GM19468 (cell line): ENCODE measurements around the gene ARHGAP9.
"Not testable (repeated sequence)": the region's sequence is repeated elsewhere in the genome, so short reads cannot be mapped to it uniquely, and the experiment has no call there.

Experiments used
- ATAC-seq: cut with Tn5 transposase; IDR thresholded peaks from one replicate; pipeline ENCODE4 v1.9.1; 2021; ENCODE audit warnings: mild to moderate bottlenecking, moderate library complexity, moderate number of reproducible peaks; ENCODE audit not compliant: unreplicated experiment; ENCODE audit errors: extremely low read depth

Gene ARHGAP9

DNA sequence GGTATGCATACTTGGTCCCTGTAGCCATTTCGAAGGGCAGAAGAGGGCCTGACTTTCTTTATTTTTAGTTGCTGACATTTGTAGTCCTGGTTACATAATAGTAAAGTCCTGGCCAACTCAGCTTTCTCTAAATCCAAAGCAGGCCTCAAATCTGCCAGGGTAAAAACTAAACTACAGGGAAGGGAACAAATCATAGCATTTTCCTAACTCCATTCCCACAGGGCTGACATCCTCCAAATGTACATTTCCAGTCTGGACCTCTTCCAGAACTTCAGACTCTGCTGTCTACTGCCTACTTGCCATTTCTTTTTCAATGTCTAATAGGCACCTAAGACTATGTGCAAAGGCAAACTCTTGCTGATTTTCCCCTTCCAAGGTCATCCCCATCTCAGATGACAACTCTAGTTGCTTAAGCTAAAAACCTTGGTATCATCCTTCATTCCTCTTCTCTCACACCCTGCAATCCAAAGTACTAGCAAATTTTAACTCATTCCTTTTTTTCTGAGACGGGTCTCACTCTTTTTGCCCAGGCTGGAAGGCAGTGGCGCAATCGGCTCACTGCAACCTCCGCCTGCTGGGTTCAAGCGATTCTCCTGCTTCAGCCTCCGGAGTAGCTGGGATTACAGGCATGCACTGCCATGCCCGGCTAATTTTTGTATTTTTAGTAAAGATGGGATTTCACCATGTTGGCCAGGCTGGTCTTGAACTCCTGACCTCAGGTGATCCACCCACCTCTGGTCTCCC is 38.7 kb upstream of the ARHGAP9 start:
- ATAC-seq = no peak

DNA sequence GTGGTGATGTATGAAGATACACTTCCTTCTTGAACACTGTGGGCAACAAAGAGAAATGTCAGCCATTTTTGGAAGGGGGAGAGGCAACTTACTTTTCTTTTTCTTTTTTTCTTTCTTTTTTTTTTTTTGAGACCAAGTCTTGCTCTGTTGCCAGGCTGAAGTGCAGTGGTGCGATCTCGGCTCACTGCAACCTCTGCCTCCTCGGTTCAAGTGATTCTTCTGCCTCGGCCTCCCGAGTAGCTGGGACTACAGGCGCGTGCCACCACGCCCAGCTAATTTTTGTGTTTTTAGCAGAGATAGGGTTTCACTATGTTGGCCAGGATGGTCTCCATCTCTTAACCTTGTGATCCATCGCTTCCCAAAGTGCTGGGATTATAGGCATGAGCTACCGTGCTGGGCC is 38.1 kb upstream of the ARHGAP9 start:
- not testable (repeated sequence) for ATAC-seq

DNA sequence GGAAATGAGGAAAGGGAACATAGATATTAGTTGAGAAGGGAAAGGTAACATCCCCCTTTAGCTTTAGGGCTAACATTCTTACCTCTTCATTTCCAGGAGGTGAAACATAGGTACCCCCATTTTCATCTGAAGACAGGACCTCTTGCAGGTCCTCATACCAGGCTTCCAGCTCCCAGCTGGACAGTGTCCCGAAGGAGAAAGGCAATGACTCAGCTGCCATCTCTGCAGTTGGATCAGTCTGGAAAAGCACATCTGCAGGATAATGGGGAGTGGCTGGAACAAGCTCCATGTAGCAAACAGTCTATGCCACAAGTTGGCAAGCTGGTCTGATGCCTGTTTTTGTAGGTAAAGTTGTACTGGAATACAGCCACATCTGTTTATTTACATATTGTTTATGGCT is 37.5 kb upstream of the ARHGAP9 start:
- ATAC-seq = no peak

DNA sequence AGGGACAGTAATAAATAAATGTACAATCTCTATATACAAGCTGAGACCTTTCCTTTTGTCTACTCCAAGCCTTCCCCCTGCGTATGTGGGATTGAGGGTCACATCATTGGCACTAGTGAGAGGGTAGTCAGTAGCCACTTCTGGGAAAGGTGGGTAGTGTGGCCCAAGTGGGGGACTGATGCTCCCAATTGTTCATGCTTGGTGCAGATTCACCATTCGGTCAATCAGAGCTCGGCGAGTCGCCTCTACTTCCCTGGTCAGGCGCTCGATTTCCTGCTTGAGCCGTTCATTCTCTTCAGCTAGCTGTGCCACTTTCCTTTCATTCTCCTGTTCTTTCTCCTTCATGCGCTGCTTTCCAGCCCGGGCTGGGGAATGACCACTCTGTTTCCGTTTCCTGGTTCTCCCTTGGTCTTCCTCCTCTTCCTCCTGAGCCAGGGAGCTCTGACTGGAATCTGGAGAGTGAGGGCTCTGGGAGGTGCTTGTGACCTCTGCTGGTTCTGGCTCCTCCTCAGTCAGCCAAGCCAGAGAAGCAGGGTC is 37.0 kb upstream of the ARHGAP9 start:
- ATAC-seq = no peak

DNA sequence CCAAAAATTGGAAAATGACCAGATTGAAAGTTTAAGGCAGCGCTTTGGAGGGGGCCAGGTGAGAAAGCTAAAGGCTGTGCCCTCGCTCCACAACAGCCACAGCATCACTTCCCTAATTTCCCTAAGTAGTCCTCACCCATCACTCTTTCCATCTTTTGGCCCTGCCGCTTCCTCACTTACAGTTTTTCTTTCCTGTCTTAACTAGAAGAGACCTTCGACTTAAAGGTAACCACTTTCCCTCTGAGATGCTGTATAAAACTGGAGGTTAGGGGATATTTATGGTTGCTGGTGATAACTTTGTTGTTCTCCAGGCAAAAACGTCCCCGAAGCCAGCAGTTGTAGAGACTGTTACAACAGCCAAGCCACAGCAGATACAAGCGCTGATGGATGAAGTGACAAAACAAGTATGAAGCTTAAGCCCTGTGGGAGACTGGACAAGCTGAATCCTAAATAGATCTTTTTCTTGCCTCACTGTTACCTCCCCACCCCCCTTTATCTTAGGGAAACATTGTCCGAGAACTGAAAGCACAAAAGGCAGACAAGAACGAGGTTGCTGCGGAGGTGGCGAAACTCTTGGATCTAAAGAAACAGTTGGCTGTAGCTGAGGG is 36.4 kb upstream of the ARHGAP9 start:
- ATAC-seq = no peak

DNA sequence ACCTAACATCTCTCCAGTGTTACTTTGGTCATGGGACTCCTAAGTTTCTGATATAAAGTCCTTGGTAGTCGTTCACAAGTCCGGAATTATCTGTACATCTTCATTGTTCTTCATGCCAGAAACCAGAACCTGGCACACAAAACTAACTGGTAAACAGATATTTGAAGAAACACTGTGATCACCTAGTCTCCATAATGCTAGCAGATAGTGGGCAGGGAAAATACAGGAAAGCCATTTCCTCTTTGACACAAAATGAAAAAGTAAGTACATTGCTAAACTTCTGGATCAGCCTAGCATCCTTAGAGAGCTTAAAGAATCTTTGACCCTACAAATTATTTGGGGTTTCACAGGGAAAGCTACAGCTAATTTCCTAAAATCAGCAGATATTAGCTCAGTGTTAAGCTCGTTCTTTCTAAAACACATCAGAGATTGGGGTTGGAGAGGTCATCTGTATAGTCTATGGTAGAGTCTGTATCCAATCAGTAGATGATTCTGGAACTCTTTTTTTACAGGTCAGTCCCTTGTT is 35.8 kb upstream of the ARHGAP9 start:
- no peak for ATAC-seq

DNA sequence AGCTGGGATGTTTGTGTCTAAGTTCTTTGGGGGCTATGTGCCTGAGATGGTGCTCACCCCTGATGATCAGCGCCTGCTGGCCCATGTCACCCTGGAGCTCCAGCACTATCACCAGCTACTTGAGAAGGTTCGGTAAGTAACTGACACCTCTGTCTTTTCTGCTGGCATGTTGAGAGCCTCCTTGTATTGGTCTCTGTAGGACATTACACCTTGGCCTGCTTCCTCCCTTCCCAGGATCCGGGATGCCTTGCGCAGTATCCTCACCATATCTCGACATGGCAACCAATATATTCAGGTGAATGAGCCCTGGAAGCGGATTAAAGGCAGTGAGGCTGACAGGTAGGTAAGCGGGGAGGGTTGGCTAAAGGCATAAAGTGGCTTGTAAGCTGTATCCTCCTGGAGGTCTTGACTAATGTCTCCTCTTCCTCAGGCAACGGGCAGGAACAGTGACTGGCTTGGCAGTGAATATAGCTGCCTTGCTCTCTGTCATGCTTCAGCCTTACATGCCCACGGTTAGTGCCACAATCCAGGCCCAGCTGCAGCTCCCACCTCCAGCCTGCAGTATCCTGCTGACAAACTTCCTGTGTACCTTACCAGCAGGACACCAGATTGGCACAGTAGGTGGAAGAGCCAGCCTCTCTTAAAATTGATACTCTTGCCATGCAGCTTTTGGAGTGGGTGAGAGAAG is 35.2 kb upstream of the ARHGAP9 start:
- ATAC-seq = no peak

DNA sequence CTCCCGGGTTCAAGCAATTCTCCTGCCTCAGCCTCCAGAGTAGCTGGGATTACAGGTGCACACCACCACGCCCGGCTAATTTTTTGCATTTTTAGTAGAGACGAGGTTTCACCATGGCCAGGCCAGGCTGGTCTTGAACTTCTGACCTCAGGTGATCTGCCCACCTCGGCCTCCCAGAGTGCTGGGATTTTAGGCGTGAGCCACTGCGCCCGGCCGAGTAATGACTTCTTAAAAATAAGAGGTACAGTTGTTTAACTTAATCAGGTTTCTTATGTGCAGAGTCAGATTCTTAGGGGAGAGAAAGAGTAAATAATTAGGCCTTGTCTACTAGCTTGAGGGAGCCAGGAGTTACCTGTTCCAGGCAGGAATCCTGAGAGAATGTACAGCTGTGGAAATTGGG is 34.6 kb upstream of the ARHGAP9 start:
- not testable (repeated sequence) for ATAC-seq

DNA sequence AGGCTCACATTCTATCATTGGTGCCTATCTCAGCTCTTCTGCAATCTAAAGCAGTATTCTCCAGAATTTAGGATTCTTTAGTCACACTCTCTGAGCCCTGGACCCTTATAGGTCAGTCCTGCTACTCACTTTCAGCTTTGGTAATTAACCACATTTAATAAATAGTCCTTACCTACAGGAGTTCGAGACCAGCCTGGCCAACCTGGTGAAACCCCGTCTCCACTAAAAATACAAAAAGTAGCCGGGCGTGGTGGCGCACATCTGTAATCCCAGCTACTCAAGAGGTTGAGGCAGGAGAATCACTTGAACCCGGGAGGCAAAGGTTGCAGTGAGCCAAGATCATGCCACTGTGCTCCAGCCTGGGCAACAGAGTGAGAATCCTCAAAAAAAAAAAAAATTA is 34.0 kb upstream of the ARHGAP9 start:
- not testable (repeated sequence) for ATAC-seq

DNA sequence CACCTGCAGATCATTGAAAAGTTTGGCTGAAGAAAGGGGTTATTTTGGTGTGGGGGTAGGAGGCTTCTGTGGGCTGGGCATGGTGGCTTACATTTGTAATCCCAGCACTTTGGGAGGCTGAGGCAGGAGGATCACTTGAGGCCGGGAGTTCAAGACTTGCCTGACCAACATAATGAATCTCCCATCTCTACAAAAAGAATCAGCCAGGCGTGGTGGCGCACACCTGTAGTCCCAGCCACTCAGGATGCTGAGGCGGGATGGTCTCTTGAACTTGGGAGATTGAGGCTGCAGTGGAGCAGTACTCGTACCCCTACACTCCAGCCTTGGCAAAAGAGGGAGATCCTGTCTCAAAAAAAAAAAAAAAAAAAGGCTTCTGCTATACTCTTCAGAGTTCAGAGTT is 33.6 kb upstream of the ARHGAP9 start:
- ATAC-seq = no peak

DNA sequence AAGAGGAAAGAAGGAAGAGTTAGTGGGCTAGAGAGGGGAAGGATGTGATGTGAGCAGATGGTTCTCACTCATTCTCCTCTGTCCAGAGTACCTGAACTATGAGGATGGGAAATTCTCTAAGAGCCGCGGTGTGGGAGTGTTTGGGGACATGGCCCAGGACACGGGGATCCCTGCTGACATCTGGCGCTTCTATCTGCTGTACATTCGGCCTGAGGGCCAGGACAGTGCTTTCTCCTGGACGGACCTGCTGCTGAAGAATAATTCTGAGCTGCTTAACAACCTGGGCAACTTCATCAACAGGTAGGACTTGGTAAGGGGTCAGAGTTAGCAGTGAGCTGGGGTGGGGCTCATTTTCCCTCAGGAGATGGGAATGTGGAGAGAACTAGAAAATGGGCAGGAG is 33.0 kb upstream of the ARHGAP9 start:
- ATAC-seq = no peak

DNA sequence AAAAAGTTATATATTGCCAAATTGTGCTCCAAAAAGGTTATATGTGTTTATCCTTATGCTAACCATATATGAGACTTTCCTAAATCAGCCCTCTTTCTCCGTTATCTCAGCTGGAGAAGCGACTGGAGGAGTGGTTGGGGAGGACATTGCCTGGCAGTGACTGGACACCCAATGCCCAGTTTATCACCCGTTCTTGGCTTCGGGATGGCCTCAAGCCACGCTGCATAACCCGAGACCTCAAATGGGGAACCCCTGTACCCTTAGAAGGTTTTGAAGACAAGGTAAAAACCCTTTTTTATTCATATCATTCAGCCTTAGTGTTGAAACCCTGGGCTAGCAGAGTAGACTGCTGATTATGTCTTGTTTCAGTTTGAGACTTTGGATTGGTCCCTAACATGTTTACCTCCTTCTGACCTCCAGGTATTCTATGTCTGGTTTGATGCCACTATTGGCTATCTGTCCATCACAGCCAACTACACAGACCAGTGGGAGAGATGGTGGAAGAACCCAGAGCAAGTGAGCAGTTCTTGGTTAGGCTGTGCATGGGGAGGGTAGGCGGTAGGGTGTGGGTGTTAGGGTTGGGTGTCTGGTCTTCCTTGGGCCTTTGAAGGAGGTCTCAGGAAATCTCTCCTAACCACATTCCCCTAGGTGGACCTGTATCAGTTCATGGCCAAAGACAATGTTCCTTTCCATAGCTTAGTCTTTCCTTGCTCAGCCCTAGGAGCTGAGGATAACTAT is 32.1 kb upstream of the ARHGAP9 start:
- ATAC-seq = no peak

DNA sequence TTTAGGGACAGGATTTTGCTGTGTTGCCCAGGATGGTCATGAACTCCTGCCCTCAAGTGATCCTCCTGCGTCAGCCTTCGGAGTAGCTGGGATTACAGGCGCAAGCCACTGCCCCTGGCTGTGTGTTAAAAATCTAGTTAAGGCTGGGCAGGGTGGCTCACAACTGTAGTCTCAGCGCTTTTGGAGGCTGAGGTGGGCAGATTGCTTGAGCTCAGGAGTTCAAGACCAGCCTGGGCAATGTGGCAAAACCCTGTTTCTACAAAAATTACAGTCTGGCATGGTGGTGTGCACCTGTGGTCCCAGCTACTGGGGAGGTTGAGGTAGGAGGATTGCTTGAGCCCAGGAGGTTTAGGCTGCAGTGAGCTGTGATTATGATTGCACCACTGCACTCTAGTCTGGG is 31.5 kb upstream of the ARHGAP9 start:
- ATAC-seq = no peak

DNA sequence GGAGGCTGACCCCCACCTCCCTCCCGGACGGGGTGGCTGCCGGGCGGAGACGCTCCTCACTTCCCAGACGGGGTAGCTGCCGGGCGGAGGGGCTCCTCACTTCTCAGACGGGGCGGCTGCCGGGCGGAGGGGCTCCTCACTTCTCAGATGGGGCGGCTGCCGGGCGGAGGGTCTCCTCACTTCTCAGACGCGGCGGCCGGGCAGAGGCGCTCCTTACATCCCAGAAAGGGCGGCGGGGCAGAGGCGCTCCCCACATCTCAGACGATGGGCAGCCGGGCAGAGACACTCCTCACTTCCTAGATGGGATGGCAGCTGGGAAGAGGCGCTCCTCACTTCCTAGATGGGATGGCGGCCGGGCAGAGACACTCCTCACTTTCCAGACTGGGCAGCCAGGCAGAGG is 28.1 kb upstream of the ARHGAP9 start:
- ATAC-seq = not testable (repeated sequence)

DNA sequence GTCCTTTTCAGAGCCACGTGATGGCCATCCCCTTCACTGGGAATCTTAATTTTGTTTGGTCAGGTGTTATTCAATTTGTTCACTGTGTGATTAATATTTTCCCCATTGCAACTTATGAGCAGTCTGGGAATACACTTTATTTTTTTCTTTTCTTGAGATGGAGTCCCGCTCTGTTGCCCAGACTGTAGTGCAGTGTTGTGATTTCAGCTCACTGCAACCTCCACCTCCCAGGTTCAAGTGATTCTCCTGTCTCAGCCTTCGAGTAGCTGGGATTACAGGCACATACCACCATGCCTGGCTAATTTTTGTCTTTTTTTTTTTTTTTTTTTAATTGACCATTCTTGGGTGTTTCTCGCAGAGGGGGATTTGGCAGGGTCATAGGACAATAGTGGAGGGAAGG is 26.9 kb upstream of the ARHGAP9 start:
- not testable (repeated sequence) for ATAC-seq

DNA sequence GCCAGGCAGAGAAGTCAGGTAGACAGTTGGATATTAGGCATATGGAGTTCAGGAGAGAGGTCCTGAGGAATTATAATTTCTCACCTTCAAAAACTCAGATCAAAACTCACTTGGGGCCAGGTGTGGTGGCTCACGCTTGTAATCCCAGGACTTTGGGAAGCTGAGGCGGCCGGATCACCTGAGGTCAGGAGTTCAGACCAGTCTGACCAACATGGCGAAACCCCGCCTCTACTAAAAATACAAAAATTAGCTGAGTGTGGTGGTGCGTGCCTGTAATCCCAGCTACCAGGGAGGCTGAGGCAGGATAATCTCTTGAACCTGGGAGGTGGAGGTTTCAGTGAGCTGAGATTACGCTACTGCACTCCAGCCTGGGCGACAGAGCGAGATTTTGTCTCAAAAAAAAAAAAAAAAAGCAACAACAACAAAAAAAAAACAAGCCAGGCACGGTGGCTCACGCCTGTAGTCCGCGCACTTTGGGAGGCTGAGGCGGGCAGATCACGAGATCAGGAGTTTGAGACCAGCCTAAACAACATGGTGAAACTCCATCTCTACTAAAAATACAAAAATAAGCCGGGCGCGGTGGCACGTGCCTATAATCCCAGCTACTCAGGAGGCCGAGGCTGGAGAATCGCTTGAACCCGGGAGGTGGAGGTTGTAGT is 22.8 kb upstream of the ARHGAP9 start:
- not testable (repeated sequence) for ATAC-seq

DNA sequence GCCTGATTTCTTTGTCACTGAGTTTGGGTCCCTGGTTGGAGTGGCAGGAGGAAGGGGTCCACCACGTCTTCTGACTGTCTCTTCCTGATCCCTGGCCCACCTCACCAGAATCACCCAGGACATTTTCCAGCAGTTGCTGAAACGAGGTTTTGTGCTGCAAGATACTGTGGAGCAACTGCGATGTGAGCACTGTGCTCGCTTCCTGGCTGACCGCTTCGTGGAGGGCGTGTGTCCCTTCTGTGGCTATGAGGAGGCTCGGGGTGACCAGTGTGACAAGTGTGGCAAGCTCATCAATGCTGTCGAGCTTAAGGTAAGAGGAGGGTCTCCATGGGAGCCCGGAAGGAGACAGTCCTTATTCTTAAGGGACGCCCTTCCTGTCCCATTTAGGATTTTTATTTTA is 20.5 kb upstream of the ARHGAP9 start:
- ATAC-seq = no peak

DNA sequence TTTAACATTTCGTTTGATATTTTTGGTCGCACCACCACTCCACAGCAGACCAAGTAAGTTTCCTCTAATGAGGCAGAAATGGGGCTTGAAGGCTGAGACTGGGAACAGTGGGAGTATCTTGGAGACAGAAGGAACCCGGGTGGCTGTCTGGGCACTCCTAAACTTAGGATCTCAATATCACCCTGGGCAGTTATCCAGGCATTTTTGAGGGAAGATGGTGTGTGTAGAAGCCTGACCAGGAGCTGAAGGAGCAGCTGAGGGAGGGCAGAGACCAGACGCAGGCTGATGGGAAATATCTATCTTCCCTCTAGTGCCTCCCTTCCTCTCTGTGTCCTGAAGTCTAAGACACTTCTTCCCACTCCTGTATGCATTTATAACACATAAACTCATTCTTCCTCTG is 18.9 kb upstream of the ARHGAP9 start:
- no peak for ATAC-seq

DNA sequence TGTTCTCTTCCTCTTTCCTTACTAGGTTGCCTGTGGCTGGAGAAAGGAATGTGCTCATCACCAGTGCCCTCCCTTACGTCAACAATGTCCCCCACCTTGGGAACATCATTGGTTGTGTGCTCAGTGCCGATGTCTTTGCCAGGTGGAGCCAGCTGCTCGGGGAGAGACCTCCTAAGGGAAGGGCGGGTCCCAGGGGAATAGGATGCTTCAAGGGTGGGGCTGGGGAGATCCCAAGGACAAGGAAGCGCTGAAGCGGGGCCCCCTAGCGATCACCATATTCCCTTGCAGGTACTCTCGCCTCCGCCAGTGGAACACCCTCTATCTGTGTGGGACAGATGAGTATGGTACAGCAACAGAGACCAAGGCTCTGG is 18.5 kb upstream of the ARHGAP9 start:
- no peak for ATAC-seq
